Measurements from ENCODE around the gene CD63.

DNA sequence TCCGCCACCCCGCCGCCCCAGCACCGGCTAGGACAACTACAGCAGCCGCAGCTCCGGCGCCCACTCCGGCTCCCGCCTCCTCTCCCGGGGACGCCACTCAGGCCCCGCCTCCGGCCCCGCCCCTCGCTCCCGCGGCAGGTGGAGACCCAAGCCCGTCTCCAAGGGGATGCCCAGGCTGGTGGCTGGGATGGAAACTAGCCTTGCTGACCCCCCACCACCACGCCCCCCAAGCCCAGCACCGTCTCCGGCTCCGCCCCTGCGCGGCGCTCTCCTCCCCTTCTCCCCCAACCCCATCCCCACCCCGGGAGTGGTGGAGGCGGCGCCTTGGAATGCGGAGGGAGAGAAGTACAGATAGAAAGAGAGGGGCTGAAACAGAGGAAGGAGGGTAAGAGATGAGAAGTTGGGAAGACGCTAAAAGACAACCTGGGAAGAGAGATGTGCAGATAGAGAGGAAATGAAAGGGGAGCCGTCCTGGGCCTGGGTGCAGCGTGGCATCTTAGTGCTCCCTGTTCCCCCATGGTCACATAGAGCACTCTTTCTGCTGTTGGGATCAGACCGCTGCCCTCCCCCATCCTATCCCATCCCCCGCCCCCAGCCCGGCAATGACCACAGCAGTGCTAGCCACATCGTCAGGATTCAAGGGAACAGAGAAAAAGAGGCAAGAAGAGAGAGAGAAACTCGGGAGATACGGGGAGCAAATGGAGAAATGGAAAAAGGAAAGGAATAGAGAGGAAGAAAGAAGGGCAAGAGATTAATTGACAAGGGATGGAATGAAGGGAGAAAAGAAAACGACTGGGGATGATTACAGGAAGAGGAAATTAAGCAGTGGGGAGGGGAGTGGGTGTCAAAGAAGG, 20.7 kb downstream of the CD63 start, which contains the start of gene ITGA7:
- TF ChIP-seq EZH2 (IDR thresholded peaks at IDR 0.05; ENCODE audit: borderline replicate concordance, insufficient read depth, low read length, poor library complexity, severe bottlenecking), result no peak
- TF ChIP-seq CTCF (IDR thresholded peaks at IDR 0.05; ENCODE audit: poor library complexity, severe bottlenecking), result no peak
- no peak for TF ChIP-seq RAD21 (conservative IDR thresholded peaks at IDR 0.05)
- TF ChIP-seq POLR2AphosphoS5 (IDR thresholded peaks at IDR 0.05), result peak; percentile 22
